HG02588 (cell line): Measurements from ENCODE around the gene MICU2.
A peak's percentile ranks its signal among the peaks of the same experiment; 100 is the strongest.
"Not testable (repeated sequence)": the region's sequence is repeated elsewhere in the genome, so short reads cannot be mapped to it uniquely, and the experiment has no call there.

Experiments used
- ATAC-seq: cut with Tn5 transposase; IDR thresholded peaks from one replicate; pipeline ENCODE4 v1.9.1; 2021; ENCODE audit warnings: mild to moderate bottlenecking, moderate library complexity; ENCODE audit not compliant: unreplicated experiment

MICU2 gene

GRCh38 chr13:21594715-21595545, 9.0 kb downstream of the MICU2 start:
- peak; percentile 67 for ATAC-seq

GRCh38 chr13:21590665-21591456, 13.1 kb downstream of the MICU2 start:
- not testable (repeated sequence) for ATAC-seq

GRCh38 chr13:21590231-21590630, 13.7 kb downstream of the MICU2 start:
- no peak for ATAC-seq

DNA sequence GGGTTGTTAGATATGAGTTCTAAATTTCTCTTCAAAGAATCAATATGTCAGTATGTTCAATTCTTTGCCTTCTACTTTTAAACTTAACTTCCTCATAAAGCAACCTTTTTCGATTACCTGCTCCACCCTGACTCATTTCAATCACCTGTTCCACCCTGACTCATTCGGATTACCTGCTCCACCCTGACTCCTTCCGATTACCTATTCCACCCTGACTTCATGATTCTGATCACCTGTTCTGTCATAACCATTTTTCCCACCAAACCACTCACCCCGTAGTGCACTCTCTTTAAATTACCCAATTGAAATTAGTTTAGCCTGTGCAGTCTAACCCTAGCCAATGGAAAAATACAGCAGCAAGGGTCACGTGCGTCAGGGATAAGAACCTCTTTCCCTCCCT, 14.5 kb downstream of the MICU2 start:
- not testable (repeated sequence) for ATAC-seq

GRCh38 chr13:21588411-21588810, 15.6 kb downstream of the MICU2 start:
- not testable (repeated sequence) for ATAC-seq

- ATAC-seq, result no peak
These were observed 18.9 kb downstream of the MICU2 start for GRCh38 chr13:21584973-21585592.

GRCh38 chr13:21583478-21583877, 20.5 kb downstream of the MICU2 start:
- ATAC-seq, result no peak

GRCh38 chr13:21580736-21581135, 23.2 kb downstream of the MICU2 start:
- ATAC-seq, result no peak

DNA sequence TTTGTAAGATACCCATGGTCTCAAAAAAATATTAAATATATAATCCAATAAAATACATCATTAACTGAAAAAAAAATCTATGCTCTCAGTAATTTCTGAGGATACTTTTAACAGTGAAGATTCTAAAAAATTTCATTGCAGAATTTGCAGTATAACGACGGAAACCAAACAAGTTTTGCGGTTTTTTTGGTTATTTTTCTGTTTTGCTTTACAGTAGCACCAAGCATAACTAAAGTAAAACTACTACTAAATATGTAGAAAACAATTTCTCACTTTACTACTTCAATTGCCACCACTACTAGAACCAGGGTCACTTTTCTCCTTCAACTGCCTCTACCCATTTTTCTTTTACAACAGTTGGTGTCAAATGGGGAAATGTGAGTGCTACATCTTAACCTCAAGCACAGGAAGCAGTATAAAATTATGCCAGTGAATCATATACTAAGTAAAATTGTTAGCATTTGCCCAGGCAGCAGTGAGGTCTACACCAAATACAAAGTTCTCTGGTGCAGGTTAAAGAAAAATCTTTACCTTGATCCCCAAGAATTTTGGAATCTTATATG, 24.1 kb downstream of the MICU2 start:
- ATAC-seq, result no peak

GRCh38 chr13:21578748-21579147, 25.2 kb downstream of the MICU2 start:
- ATAC-seq, result no peak

- no peak for ATAC-seq
These were observed 27.5 kb downstream of the MICU2 start for GRCh38 chr13:21576426-21576825.

DNA sequence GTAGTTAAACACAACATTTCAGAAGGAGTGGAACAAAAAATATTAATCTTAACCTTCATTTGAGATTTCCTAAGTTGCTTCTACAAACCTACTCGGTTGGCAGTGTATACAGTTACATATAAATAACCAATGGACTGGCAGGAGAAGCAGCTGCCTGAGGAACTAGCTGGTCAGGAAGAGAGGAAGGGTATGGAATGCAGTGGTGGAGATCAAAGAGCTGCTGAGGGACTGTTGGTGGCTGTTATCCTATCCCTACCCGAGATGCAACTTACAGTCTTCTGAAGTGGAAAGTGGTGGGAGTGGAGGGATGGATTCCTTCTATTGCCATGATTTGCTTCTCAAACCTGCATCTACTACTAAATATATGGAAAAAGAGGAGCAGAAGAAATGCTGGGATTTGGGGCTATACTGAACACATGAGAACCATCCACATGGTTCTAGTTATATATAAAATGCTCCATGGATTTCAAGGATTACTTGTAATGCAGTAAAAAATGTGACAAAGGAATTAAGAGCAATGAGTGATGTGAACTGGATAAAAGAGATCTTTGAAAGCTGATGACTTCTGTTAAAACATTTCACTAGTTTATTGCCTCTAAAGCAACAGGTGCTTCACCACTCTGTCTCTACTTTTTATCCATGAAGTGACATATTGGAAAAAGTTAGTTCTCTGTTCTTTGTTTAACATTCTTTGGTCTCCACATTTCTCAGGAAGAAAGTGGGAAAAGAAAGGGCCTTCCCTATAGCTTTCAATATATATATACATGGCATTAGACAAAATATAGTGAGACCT, 29.9 kb downstream of the MICU2 start:
- ATAC-seq, result no peak

DNA sequence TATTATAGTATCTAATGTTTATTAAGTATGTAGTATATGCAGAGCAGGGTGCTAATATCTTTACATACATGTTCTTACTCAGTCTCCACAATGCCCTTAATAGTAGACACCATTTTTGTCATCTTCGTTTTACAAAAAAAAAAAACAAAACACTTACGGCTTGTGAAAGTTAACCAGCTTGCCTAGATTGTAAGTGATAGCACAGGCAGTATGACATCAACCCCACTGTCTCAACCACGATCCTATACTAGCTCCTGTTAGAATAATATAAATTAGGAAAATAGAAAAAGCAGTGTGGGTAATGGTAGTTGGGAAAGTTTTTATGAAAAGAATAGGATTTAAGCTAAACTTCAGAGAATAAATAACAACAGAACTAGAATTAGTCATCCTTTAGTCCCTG, 34.3 kb downstream of the MICU2 start:
- no peak for ATAC-seq

DNA sequence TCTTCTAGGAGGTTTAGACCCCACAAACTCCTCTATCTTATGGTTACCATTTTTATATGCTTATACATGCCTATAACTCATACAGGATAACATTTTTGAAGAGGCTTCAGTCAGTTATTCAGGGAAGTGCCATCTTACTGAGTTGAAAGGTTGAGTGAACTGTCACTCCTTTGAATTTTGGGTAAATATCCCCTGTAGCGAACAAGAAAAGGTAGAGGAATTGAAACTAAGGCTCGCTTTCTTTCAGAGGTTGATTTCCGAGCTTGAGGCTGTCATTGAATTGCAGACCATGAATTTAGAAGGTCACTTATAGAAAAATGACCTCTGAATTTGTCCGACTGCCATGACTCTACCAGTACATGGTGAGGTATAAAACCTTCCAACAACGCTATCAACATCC, 35.1 kb downstream of the MICU2 start:
- no peak for ATAC-seq

- no peak for ATAC-seq
These were observed 36.3 kb downstream of the MICU2 start for GRCh38 chr13:21567714-21568113.

DNA sequence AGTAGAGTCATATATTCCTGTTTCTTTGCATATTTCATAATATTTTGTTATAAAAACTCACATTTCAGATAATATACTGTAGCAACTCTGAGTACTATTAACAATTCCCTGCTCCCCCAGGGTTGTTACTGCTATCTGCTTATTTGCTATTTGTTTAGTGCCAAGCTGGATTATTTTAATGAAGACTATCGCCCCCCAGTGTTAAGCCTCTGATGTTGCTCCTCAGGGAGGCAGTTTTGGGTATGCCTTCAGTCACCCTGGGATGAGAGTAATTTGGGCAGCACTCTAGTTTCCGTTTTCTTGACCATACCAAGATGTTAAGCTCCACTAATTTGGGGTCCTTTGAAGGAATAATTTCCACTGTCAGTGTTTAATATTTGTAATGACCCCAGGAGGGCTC, 46.0 kb downstream of the MICU2 start:
- ATAC-seq, result no peak

DNA sequence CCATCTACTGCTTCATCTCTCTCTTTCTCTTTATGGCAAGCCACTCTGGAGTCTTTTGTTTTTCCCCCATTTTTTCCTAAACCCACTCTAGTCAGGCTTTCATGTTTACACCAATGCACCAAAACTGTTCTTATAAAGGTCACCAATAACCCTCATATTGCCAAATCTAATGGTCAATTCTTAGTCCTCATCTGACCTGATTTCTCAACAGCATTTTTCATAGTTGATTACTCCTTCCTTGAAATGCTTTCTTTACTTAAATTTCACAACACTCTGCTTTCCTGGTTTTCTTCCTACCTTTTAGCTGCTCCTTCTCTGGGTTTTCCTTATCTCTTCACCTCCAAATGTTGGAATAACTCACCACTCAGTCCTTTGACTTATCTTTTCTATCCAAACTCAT, 47.9 kb downstream of the MICU2 start:
- ATAC-seq, result no peak

GRCh38 chr13:21553261-21553660, 50.7 kb downstream of the MICU2 start:
- not testable (repeated sequence) for ATAC-seq

DNA sequence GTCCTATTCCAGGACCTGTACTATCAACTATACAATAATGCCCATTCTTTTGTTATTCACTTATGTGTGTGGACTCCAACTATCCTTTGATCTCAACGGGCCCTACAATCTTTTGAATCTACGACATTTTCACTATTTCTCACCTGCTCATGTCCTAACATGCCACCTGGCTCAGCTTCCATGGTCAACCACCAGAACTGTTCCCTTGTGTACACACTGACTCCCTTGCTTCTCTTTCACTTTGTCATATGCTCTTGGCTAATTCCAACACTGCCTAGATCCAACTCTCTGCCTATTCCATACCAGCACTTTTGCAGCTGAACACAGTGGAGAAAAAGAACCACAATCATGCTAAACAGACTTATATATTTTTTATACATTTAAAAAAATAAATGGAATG, 53.1 kb downstream of the MICU2 start:
- ATAC-seq, result no peak

DNA sequence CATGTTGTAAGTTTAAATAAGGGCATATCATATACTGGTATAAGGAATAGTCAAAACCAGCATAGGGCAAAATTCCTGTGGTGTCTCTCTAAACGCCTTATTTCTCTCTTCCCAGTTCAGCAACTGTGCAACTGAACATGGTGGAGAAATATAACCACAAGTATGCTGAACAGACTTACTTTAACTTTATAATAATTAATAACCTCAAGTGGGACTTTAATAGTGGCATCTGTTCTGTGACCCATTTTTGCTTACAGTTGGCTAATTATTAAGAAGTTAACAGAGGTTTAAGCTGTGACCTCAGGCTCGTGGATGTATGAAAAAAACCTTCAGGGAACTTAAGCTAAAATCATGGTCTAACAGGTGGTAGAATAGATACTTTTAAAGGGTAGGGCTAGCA, 54.3 kb downstream of the MICU2 start:
- no peak for ATAC-seq

GRCh38 chr13:21548577-21548976, 55.4 kb downstream of the MICU2 start:
- no peak for ATAC-seq
